HepG2 (cell line): ENCODE data around the gene CDK10. TPM values are rescaled to one million over a fixed set of nuclear protein-coding genes. Genes with fewer than 3 reads are reported as not detected.

Experiments used
- BORCS8-MEF2B ChIP-seq: sonication (generic); formaldehyde crosslinking; IDR thresholded peaks from 2 replicates; pipeline ENCODE4 v1.8.0; 2022; ENCODE audit warnings: mild to moderate bottlenecking, missing genetic modification reagents
- HCFC1 ChIP-seq: fragments of 150-350 bp; IDR thresholded peaks from 2 replicates; pipeline ENCODE4 v1.6.1; 2014; ENCODE audit warnings: low read depth, low read length
- KDM1A ChIP-seq: IDR thresholded peaks from 2 replicates; pipeline ENCODE4 v1.6.1; 2016; ENCODE audit warnings: missing compliant biosample characterization
- LCORL ChIP-seq, 2 experiments: fragments of 450-650 bp in 1 of 2; sonication (generic) in 1 of 2; formaldehyde crosslinking in 1 of 2; IDR thresholded peaks; 2 replicates each; pipeline versions ENCODE4 v1.5.0 to v1.6.1; 2017 to 2020; ENCODE audit warnings: antibody characterized with exemption in 1 of 2, missing genetic modification reagents in 1 of 2
- NFRKB ChIP-seq: fragments of 450-650 bp; IDR thresholded peaks from 2 replicates; pipeline ENCODE4 v1.6.1; 2017
- NR2F2 ChIP-seq: IDR thresholded peaks from 2 replicates; pipeline ENCODE4 v1.6.1; 2012; ENCODE audit warnings: low read depth, inconsistent platforms, borderline replicate concordance
- PHF8 ChIP-seq: sonication (generic); formaldehyde crosslinking; IDR thresholded peaks from 2 replicates; pipeline ENCODE4 v1.5.0; 2020; ENCODE audit warnings: missing genetic modification reagents
- POLR2AphosphoS5 ChIP-seq: IDR thresholded peaks from 2 replicates; pipeline ENCODE4 v1.6.1; 2012; ENCODE audit warnings: low read depth, low read length
- SKI ChIP-seq: fragments of 450-650 bp; IDR thresholded peaks from one replicate; pipeline ENCODE4 v1.6.1; 2018; ENCODE audit warnings: mild to moderate bottlenecking; ENCODE audit not compliant: partially characterized antibody
- YY1 ChIP-seq: IDR thresholded peaks from 2 replicates; pipeline ENCODE4 v1.6.1; 2011; ENCODE audit warnings: low read length, low read depth, moderate library complexity, mild to moderate bottlenecking; ENCODE audit not compliant: insufficient read depth, insufficient replicate concordance
- ZBTB21 ChIP-seq: sonication (generic); formaldehyde crosslinking; IDR thresholded peaks from 2 replicates; pipeline ENCODE4 v1.4.0; 2020; ENCODE audit warnings: missing genetic modification reagents
- ZFP82 ChIP-seq: sonication (generic); formaldehyde crosslinking; IDR thresholded peaks from 2 replicates; pipeline ENCODE4 v1.5.1; 2020; ENCODE audit warnings: mild to moderate bottlenecking, missing genetic modification reagents, borderline replicate concordance
- ZNF10 ChIP-seq: sonication (generic); formaldehyde crosslinking; IDR thresholded peaks from 2 replicates; pipeline ENCODE4 v1.4.0; 2020; ENCODE audit warnings: mild to moderate bottlenecking, low read depth, missing genetic modification reagents, borderline replicate concordance
- ZNF224 ChIP-seq: sonication (generic); formaldehyde crosslinking; IDR thresholded peaks from 2 replicates; pipeline ENCODE4 v1.5.0; 2020; ENCODE audit warnings: mild to moderate bottlenecking, missing genetic modification reagents
- ZNF256 ChIP-seq: sonication (generic); formaldehyde crosslinking; conservative IDR thresholded peaks from 2 replicates; pipeline ENCODE4 v1.4.0; 2020; ENCODE audit warnings: missing genetic modification reagents
- ZNF746 ChIP-seq: sonication (generic); formaldehyde crosslinking; IDR thresholded peaks from 2 replicates; pipeline ENCODE4 v1.8.0; 2022; ENCODE audit warnings: mild to moderate bottlenecking, missing genetic modification reagents
- ZNF777 ChIP-seq: sonication (generic); formaldehyde crosslinking; IDR thresholded peaks from 2 replicates; pipeline ENCODE4 v1.4.0; 2020; ENCODE audit warnings: missing genetic modification reagents
- ZSCAN12 ChIP-seq: sonication (generic); formaldehyde crosslinking; IDR thresholded peaks from 2 replicates; pipeline ENCODE4 v1.9.0; 2021; ENCODE audit warnings: mild to moderate bottlenecking, missing genetic modification reagents
- polyA plus RNA-seq, 8 experiments: library from polyadenylated mRNA; depleted of rRNA in 3 of 8; stranded (reverse) in 7 of 8; unstranded in 1 of 8; fragments of >200 nt; fragmentation: Illumina TruSeq in 4 of 8; extraction: Trizol in 4 of 8; gene quantifications; 2 replicates each; pipeline versions ENCODE4 v1.2.1 to v1.2.3, GENCODE V29; 2011 to 2016; ENCODE audit warnings: low read depth in 4 of 8, missing spikeins in 1 of 8, mixed read lengths in 1 of 8; ENCODE audit not compliant: insufficient read depth in 1 of 8
- total RNA-seq, 5 experiments: library from RNA; depleted of rRNA; stranded (reverse); fragments of >200 nt; fragmentation: Illumina TruSeq; extraction: Trizol; gene quantifications; 2 replicates each; pipeline ENCODE4 v1.2.3, GENCODE V29; 2016; ENCODE audit warnings: low read depth in 1 of 5
- TF ChIP-seq, protein P1 (sequence below): sonication (generic); formaldehyde crosslinking; IDR thresholded peaks from 2 replicates; pipeline ENCODE4 v1.4.0; 2020; ENCODE audit warnings: missing genetic modification reagents
- TF ChIP-seq, protein P2 (sequence below): sonication (generic); formaldehyde crosslinking; IDR thresholded peaks from 2 replicates; pipeline ENCODE4 v1.4.0; 2020; ENCODE audit warnings: missing genetic modification reagents, borderline replicate concordance
- TF ChIP-seq, protein P3 (sequence below): sonication (generic); formaldehyde crosslinking; IDR thresholded peaks from 2 replicates; pipeline ENCODE4 v1.5.0; 2020; ENCODE audit warnings: missing genetic modification reagents, mild to moderate bottlenecking, borderline replicate concordance
- TF ChIP-seq, protein P4 (sequence below): sonication (generic); formaldehyde crosslinking; IDR thresholded peaks from 2 replicates; pipeline ENCODE4 v1.4.0; 2020; ENCODE audit warnings: mild to moderate bottlenecking, missing genetic modification reagents
- TF ChIP-seq, protein P5 (sequence below): sonication (generic); formaldehyde crosslinking; IDR thresholded peaks from 2 replicates; pipeline ENCODE4 v1.4.0; 2020; ENCODE audit warnings: mild to moderate bottlenecking, missing genetic modification reagents

The CDK10 gene
- total and polyA plus RNA-seq, 2 of the 13 experiments (the other 11 are each of a cell fraction or from before 2014, with no cell fraction given), result 2.5 to 3.9 TPM

DNA sequence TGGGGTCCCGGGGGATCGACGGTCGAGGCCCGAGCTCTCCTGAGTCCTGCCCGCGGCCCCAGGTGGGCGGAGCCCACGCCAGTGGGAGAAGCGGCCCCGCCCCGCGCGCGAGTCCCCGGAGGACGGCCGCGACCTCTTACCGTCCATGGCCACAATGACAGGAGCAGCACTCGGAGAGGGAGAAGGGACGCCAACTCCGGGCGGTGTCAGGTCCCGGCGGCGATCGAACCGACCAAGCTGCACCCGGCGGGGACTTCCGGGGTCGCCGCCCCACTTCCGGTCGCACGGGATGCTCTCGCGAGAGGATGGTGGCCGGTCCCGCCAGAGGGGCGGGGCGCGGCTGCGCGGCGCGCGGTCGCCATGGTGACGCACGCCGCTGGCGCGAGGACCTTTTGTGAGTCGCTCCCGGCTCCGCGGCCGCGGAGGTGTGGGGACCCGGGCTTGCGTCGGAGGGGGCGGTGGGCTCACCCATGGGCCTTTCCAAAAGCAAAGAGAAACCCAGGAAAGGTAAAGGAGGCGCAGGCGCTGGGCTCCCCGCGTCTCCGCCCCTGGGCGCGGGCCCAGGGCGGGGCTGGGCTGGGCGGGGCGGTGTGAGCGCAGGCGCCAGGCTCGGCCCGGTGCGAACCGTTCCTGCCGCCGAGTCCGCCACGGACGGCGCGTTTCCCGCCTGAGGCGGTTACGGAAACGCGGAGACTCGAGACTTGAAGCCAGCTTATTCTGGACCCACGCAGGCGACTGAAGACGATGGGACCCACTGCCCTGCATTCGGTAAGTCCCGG is 28.9 kb upstream of the CDK10 start, which contains the start of the genes CHMP1A and SPATA33 (continued):
- TF ChIP-seq, protein P1, sequence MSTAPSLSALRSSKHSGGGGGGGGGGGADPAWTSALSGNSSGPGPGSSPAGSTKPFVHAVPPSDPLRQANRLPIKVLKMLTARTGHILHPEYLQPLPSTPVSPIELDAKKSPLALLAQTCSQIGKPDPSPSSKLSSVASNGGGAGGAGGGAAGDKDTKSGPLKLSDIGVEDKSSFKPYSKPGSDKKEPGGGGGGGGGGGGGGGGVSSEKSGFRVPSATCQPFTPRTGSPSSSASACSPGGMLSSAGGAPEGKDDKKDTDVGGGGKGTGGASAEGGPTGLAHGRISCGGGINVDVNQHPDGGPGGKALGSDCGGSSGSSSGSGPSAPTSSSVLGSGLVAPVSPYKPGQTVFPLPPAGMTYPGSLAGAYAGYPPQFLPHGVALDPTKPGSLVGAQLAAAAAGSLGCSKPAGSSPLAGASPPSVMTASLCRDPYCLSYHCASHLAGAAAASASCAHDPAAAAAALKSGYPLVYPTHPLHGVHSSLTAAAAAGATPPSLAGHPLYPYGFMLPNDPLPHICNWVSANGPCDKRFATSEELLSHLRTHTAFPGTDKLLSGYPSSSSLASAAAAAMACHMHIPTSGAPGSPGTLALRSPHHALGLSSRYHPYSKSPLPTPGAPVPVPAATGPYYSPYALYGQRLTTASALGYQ (CRISPR knock-in tag), result 0 out of 2 replicates have a peak, but pooled peaks have one; percentile 44
- TF ChIP-seq, protein P2, sequence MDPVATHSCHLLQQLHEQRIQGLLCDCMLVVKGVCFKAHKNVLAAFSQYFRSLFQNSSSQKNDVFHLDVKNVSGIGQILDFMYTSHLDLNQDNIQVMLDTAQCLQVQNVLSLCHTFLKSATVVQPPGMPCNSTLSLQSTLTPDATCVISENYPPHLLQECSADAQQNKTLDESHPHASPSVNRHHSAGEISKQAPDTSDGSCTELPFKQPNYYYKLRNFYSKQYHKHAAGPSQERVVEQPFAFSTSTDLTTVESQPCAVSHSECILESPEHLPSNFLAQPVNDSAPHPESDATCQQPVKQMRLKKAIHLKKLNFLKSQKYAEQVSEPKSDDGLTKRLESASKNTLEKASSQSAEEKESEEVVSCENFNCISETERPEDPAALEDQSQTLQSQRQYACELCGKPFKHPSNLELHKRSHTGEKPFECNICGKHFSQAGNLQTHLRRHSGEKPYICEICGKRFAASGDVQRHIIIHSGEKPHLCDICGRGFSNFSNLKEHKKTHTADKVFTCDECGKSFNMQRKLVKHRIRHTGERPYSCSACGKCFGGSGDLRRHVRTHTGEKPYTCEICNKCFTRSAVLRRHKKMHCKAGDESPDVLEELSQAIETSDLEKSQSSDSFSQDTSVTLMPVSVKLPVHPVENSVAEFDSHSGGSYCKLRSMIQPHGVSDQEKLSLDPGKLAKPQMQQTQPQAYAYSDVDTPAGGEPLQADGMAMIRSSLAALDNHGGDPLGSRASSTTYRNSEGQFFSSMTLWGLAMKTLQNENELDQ, result no peak
- TF ChIP-seq NFRKB (no peak), YY1 (peak; percentile 71), HCFC1 (peak; percentile 58; the same call in 1 of the 2 replicates), KDM1A (CRISPR knock-in tag) (no peak), PHF8 (peak; percentile 98), ZNF256 (CRISPR knock-in tag) (peak; percentile 78; the same call in 1 of the 2 replicates), ZNF777 (CRISPR knock-in tag) (peak; percentile 12; the same call in 1 of the 2 replicates), LCORL (IDR thresholded peaks at IDR 0.05) (no peak), LCORL (CRISPR knock-in tag; IDR thresholded peaks at IDR 0.05) (0 out of 2 replicates have a peak, but pooled peaks have one; percentile 77), ZSCAN12 (CRISPR knock-in tag) (no peak; the same call in 1 of the 2 replicates), ZNF10 (CRISPR knock-in tag) (no peak), ZBTB21 (CRISPR knock-in tag) (no peak), BORCS8-MEF2B (CRISPR knock-in tag) (peak; percentile 77), ZNF746 (CRISPR knock-in tag) (no peak; the same call in 1 of the 2 replicates), ZNF224 (CRISPR knock-in tag) (no peak; the same call in 1 of the 2 replicates), ZFP82 (CRISPR knock-in tag) (0 out of 2 replicates have a peak, but pooled peaks have one; percentile 18), NR2F2 (no peak), POLR2AphosphoS5 (peak; percentile 65), SKI (peak; percentile 36)
- TF ChIP-seq, protein P3, sequence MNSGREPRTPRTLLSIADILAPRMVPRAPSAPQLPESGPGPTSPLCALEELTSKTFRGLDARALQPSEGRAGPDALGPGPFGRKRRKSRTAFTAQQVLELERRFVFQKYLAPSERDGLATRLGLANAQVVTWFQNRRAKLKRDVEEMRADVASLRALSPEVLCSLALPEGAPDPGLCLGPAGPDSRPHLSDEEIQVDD (CRISPR knock-in tag), result no peak; the same call in none of the 2 replicates
- TF ChIP-seq, protein P4, sequence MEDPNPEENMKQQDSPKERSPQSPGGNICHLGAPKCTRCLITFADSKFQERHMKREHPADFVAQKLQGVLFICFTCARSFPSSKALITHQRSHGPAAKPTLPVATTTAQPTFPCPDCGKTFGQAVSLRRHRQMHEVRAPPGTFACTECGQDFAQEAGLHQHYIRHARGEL (CRISPR knock-in tag), result 0 out of 2 replicates have a peak, but pooled peaks have one; percentile 77
- TF ChIP-seq, protein P5, sequence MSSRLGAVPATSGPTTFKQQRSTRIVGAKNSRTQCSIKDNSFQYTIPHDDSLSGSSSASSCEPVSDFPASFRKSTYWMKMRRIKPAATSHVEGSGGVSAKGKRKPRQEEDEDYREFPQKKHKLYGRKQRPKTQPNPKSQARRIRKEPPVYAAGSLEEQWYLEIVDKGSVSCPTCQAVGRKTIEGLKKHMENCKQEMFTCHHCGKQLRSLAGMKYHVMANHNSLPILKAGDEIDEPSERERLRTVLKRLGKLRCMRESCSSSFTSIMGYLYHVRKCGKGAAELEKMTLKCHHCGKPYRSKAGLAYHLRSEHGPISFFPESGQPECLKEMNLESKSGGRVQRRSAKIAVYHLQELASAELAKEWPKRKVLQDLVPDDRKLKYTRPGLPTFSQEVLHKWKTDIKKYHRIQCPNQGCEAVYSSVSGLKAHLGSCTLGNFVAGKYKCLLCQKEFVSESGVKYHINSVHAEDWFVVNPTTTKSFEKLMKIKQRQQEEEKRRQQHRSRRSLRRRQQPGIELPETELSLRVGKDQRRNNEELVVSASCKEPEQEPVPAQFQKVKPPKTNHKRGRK (CRISPR knock-in tag), result no peak
